Right cardiac atrium (tissue), 5 donors: Measurements from ENCODE around the gene SLC5A1. TPM values are rescaled to one million over a fixed set of nuclear protein-coding genes. Genes with fewer than 3 reads are reported as not detected.

Experiments
- ATAC-seq, 2 donors: fragments of 200-7000 bp; cut with Tn5 transposase; one replicate each; pipeline versions ENCODE4 v1.8.0 to v1.9.1; 2020; ENCODE audit warnings: moderate library complexity in 2 of 2, mild to moderate bottlenecking in 1 of 2
- DNase-seq, 3 donors: peaks; one replicate each; pipeline ENCODE4 v3.0.0-alpha.2; 2020
- H3K27ac ChIP-seq: one replicate; pipeline ENCODE4 v1.5.1; 2013; ENCODE audit warnings: mild to moderate bottlenecking, low read length, control low read depth, moderate library complexity
- H3K27me3 ChIP-seq: one replicate; pipeline ENCODE4 v1.6.1; 2013; ENCODE audit not compliant: control insufficient read depth, insufficient read depth
- H3K4me1 ChIP-seq: one replicate; pipeline ENCODE4 v1.6.1; 2013; ENCODE audit warnings: low read length; ENCODE audit not compliant: control insufficient read depth, insufficient read depth
- H3K4me3 ChIP-seq: one replicate; pipeline ENCODE4 v1.5.1; 2013; ENCODE audit warnings: low read length, control low read depth
- H3K9me3 ChIP-seq: one replicate; pipeline ENCODE4 v1.6.1; 2013; ENCODE audit warnings: low read length; ENCODE audit not compliant: control insufficient read depth
- WGBS: extraction: QIAGEN DNeasy Blood & Tissue Kit; methylation state at CpG from one replicate; pipeline ENCODE4 v1.1.7; 2013; 5-methylcytosine and 5-hydroxymethylcytosine counted together
- intact Hi-C, 4 donors: fragments of 100-400 bp; cut with DNase I; formaldehyde crosslinking; loops; one replicate each; pipeline versions ENCODE4 v1.11.0 to v1.14.0; 2022 to 2023
- polyA plus RNA-seq: library from polyadenylated mRNA; stranded (reverse); fragments of 200-250 nt; gene quantifications from one replicate; pipeline ENCODE4 v1.2.3, GENCODE V29; 2013
- total RNA-seq, 4 donors: library from RNA; stranded (reverse); fragmentation: NEBNext Ultra II Directional; extraction: Animal tissue kit (Norgen Biotek cat#: 25700); gene quantifications; one replicate each; pipeline ENCODE4 v1.2.1, GENCODE V29; 2021
- donor health status: healthy with polysubstance abuse.
- donor health status: DM: no; HTN: yes; CAD: no.
- donor health status: DM: no; HTN: no; CAD: no.
- donor health status: DM: no; HTN: yes; CAD: no; lungs with severe emphysema.
- donor health status: DM: yes; HTN: yes; CAD: no.

Gene SLC5A1
- total and polyA plus RNA-seq, 5 donors = 49.5 to 98.2 (median 75.2) TPM

DNA sequence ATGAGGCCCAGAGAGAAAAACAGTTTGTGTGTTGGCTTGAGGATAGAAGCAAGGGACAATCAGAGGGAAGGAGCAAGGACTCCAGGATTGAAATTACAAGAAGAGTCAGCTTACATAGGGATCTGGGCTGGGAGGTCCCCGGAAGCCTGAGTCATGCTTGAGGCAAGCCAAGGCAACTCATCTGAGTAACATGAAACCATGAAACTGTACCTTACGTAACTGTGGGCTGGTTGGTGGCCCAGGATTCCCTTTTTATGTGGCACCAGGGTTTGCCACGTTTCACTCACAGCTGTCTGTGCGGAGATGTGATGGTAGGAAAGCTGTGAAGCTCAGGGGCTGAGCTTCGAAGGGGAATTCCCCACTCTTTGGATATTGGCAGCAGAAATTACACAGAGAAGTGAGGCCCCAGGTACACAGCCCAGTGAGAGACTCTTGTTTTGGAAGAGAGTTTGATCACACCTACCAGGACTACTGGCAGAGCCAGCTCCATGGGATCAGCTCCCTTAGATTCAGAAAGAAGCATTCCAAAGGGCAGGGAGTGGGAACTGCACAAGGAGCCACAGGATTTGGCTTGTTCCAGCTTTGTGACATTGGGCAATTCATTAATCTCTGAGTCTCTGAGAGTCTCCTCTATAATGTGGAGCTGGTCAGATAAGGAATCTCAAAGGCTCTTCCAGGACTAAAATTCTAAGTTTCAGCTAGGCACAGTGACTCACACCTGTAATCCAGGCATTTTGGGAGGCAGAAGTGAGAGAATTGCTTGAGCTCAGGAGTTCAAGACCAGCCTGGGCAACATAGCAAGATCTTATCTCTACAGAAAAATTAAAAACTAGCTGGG is 7.8 kb downstream of the SLC5A1 start:
- Histone ChIP-seq H3K4me1 (peaks cover 7% of the 10 kb centered on the region), H3K27me3 (no peaks in the 10 kb centered on the region), H3K4me3 (no peak overlapping the region), H3K9me3 (no peaks in the 10 kb centered on the region), H3K27ac (peak overlapping the region; percentile 48)
- ATAC-seq (peak; percentile 83 to 89), DNase-seq (peak; percentile 51 to 70 (median 56))
- 35% methylated on average over 5 of the region's 5 CpGs for WGBS
- intact Hi-C loops = no loop called here

DNA sequence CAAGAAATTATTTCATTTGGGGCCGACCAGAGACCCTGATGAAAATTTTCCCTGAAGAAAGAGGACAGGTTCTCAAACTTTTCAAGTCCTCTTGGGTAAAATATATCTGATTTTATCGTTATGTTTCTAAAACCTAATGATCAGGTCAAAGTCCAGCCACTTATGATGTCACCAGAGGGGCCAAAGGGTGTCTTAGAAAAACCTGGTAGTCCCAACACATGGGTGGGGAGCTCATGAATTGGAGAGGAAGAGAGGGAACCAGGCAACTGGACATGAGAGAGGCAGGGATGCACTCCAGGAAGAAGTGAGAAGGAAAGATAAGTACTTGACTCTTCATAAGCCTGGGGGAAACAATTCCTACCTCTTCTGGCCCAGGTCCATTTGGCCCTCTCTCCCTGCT is 9.2 kb downstream of the SLC5A1 start:
- intact Hi-C loops = no loop called here
- no peaks in the 10 kb centered on the region for H3K27me3 ChIP-seq
- no peaks in the 10 kb centered on the region for H3K9me3 ChIP-seq
- H3K4me3 ChIP-seq = no peak overlapping the region
- ATAC-seq = no peak
- H3K4me1 ChIP-seq = peaks cover 7% of the 10 kb centered on the region
- WGBS = 84% methylated on average over 2 of the region's 2 CpGs
- no peak overlapping the region for H3K27ac ChIP-seq
- no peak for DNase-seq

DNA sequence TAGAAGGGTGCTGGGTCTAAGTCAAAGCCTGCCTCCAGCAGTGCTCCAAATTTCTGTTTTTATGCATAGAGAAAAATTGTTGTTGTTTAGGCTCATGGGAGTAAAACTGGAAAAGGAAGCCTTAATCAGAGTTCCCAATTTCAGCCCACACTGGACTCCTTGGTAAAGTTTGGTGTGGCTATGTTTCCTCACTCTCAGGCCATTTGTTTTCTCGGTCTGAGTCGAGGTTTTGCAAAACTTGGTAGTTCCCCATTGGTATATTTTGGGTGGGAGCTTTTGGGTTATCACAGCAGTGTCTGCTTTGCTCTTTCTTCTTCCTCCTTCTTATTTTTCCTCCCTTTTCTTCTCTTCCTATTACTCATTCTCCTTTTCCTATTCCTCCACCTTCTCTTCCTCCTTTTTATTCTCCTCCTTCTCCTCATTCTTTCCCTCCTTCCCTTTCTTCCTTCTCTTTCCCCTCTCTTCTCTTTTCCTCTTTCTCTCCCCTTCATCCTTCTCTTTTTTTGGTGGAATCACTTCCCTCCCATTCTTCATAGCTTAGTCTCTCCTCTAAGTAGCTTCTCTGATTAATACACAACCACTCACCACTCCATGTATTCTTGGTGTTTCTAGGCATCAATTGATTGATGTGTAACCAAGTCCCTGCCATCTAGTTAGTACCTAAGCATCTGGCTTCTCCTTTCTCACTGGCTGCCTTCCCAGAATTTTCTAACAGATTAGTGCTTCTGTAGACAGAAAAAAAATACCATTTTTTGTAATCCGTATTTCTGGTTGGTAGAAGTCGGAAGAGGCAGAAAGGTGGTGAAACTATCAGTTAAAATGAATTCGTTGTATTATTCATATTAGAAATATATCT is 10.1 kb downstream of the SLC5A1 start:
- 75% methylated on average over 5 of the region's 5 CpGs for WGBS
- Histone ChIP-seq H3K9me3 (no peaks in the 10 kb centered on the region), H3K4me1 (peaks cover 5% of the 10 kb centered on the region), H3K27ac (no peak overlapping the region), H3K27me3 (no peaks in the 10 kb centered on the region), H3K4me3 (no peak overlapping the region)
- DNase-seq = no peak
- ATAC-seq = no peak
- intact Hi-C loops = no loop called here

DNA sequence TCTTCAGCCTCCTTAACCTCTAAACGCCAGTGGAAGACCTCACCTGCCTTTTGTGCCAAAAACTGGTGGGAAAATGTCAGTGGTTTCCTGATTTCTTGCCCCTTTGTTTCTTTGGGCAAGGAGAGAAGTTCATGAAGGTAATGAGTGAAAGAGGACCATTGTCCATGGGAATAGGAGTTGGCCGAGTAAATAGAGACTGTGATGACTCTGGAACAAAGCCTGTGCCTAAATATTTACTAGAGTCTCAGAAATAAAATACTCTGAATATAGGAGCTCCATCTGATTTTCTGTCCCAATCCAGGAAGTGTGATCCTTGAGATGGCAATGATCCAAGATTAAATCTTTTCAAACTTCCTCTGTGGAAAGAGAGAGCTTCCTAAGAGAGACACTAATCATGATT is 12.0 kb downstream of the SLC5A1 start:
- Histone ChIP-seq H3K4me1 (peaks cover 5% of the 10 kb centered on the region), H3K4me3 (no peak overlapping the region), H3K9me3 (no peaks in the 10 kb centered on the region), H3K27me3 (no peaks in the 10 kb centered on the region), H3K27ac (no peak overlapping the region)
- WGBS = 51% methylated on average over 2 of the region's 2 CpGs
- intact Hi-C loops = no loop called here
- no peak for DNase-seq
- no peak for ATAC-seq

DNA sequence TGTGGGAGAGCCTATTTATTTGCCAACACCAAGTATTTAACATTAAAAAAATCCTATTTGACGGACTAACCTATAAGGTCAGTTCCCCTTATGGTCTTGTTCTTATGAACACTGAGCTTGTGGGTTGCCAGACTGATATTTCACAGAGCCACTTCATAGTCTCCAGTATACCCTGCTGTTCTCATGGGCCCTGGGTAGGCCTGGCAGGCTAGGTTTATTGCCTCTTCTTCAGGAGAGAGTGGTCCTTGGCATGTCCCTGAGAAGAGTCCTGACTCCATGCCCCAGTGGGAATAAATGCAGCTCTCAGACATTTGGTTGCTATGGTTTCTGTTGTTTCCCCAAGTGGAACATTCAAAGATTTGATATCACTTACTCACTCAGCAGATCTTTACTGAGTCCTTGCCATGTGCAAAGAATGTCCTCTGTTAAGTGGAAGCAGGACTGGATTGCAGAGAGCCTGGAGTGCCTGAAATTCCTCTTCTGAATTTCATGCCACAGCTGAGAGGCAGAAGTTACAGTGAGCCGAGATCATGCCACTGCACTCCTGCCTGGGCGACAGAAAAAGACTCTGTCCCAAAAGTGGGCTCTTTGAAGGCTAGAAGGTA is 15.7 kb downstream of the SLC5A1 start:
- H3K4me1 ChIP-seq = no peaks in the 10 kb centered on the region
- peak overlapping the region; percentile 52 for H3K4me3 ChIP-seq
- no peaks in the 10 kb centered on the region for H3K27me3 ChIP-seq
- H3K27ac ChIP-seq = peak overlapping the region; percentile 88
- no peak for DNase-seq
- WGBS = 41% methylated on average over 3 of the region's 3 CpGs
- no peaks in the 10 kb centered on the region for H3K9me3 ChIP-seq
- intact Hi-C loops = no loop called here
- peak; percentile 80 to 90 for ATAC-seq

DNA sequence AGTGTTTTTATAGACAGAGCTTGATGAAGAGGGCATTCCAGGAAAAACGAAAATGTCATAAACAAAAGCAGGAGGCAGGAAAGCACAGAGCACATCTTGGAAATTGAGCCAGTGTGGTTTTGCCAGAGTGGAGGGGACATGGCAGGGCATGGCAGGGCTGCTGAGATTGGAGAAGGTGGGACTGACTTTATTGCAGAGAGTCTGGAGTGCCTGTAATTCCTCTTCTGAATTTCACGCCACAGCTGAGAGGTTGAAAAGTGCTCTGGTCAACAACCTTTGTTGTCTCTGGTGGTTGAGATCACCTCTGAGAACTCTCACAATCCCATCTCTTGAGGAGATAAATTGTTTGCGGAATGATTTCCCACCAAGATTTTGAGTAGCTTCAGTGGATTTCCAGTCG is 16.4 kb downstream of the SLC5A1 start:
- Histone ChIP-seq H3K9me3 (no peaks in the 10 kb centered on the region), H3K27me3 (no peaks in the 10 kb centered on the region), H3K27ac (peak overlapping the region; percentile 88), H3K4me3 (peak overlapping the region; percentile 52), H3K4me1 (no peaks in the 10 kb centered on the region)
- ATAC-seq = no peak
- WGBS = 41% methylated on average over 4 of the region's 4 CpGs
- intact Hi-C loops = no loop called here
- no peak for DNase-seq

DNA sequence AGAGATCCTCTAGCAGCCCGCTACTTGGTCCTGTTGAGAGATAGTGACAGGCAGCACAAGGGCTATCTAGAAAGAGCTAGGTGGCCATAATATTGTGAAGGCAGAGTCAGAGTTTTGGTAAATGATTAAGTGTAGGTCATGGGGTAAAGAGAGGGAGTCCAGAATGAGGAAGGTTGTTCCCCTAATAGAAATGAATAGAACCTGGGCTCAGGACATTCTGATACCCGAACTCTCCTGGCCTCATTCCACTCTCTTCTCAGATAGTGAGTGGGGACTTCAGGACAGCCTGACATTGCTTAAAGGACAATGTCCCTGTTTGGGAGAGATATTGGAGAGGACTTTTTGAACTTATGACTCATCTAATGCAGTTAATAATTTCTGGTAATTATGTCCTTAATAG is 20.6 kb downstream of the SLC5A1 start:
- intact Hi-C loops = no loop called here
- peak overlapping the region; percentile 65 for H3K27ac ChIP-seq
- H3K27me3 ChIP-seq = no peaks in the 10 kb centered on the region
- WGBS = 55% methylated on average over 2 of the region's 2 CpGs
- DNase-seq (no peak), ATAC-seq (peak in 1 of 2 donors; percentile 31)
- peaks cover 2% of the 10 kb centered on the region for H3K4me1 ChIP-seq
- H3K9me3 ChIP-seq = no peaks in the 10 kb centered on the region
- no peak overlapping the region for H3K4me3 ChIP-seq

DNA sequence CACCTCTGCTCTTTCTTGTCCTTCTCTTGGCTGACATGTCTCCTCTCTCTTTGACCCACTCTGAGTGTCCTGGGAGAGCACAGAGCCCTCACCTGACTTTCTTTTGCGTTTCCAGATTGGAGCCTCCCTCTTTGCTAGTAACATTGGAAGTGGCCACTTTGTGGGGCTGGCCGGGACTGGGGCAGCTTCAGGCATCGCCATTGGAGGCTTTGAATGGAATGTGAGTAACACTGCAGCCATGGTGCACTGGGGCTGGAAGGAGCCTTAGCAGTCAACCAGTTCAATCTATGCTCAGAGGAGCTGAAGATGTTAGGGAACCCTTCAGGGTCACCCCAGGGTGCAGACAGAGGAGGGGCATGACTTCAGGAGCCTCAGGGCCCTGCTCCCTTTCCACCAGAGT is 23.8 kb downstream of the SLC5A1 start:
- Histone ChIP-seq H3K4me3 (no peak overlapping the region), H3K9me3 (no peaks in the 10 kb centered on the region), H3K27ac (peak overlapping the region; percentile 45), H3K4me1 (peaks cover 4% of the 10 kb centered on the region), H3K27me3 (no peaks in the 10 kb centered on the region)
- ATAC-seq (no peak), DNase-seq (no peak)
- intact Hi-C loops = no loop called here
- WGBS = 55% methylated on average over 3 of the region's 3 CpGs

DNA sequence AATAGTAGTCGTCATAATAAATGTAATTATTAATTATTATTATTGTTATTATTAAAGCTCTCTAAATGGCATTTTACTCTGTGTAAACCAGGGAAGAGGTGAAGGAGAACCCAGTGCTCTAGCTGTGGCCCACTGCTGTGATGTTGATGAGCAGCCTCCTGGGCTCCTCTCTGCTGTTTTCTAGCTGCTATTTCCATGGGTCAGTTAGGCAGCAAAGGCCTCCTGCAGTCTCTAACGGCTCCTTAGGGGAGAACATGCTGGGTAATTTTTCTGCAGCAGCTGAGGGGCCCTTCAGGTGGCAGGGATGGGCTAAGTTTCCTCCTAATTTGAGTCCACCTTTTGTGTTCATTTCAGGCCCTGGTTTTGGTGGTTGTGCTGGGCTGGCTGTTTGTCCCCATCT is 24.6 kb downstream of the SLC5A1 start:
- intact Hi-C loops = no loop called here
- H3K4me1 ChIP-seq = peaks cover 4% of the 10 kb centered on the region
- no peak for ATAC-seq

DNA sequence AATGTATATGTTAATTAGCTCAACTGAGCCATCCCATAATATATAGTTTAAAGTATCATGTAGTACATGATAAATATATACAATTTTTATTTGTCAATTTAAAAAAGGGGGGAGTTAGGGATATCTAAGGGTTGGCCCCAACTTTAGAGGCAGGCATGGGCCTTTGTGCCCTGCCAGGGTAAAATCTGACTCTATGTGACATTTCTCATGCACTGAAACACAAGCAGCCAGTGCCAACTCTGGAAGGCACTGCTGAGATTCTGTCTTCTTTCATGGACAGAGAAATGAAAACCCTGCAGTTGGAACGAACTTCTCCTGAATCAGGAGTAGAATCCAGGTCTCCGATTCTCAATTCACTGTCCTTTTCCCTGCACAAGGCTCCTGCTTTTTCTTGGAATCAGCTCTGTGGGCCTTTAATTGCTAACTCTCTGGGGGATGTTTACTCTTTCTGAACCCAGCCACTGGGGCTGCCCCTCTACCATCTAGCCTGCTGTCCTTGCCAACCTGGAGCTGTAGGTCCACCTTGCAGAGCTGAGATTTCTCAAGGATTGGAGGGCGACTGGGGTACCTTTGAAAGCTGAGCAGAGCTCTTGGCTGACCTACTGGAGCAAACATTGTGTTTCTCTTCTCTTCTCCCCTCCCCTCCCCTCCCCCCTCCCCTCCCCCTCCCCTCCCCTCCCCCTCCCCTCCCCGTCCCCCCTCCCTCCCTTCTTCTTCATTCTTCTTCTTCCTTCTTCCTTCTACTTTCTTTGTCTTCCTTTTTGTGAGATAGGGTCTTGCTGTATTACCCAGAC is 26.7 kb downstream of the SLC5A1 start:
- H3K4me1 ChIP-seq = peaks cover 4% of the 10 kb centered on the region
- H3K4me3 ChIP-seq = no peak overlapping the region
- H3K27me3 ChIP-seq = no peaks in the 10 kb centered on the region
- intact Hi-C loops = no loop called here
- H3K9me3 ChIP-seq = no peaks in the 10 kb centered on the region
- no peak overlapping the region for H3K27ac ChIP-seq
- no peak for DNase-seq
- no peak for ATAC-seq
- 83% methylated on average over 3 of the region's 4 CpGs for WGBS

More for the DNA sequence above, 24.6 kb downstream of the SLC5A1 start:
- Histone ChIP-seq H3K27me3 (no peaks in the 10 kb centered on the region), H3K9me3 (no peaks in the 10 kb centered on the region), H3K27ac (no peak overlapping the region), H3K4me3 (no peak overlapping the region)
- no peak for DNase-seq
- WGBS = 35% methylated on average over 2 of the region's 2 CpGs
